Measurements from ENCODE around the gene OSBP.
"Not testable (repeated sequence)": the region's sequence is repeated elsewhere in the genome, so short reads cannot be mapped to it uniquely, and the experiment has no call there.

The OSBP gene

DNA sequence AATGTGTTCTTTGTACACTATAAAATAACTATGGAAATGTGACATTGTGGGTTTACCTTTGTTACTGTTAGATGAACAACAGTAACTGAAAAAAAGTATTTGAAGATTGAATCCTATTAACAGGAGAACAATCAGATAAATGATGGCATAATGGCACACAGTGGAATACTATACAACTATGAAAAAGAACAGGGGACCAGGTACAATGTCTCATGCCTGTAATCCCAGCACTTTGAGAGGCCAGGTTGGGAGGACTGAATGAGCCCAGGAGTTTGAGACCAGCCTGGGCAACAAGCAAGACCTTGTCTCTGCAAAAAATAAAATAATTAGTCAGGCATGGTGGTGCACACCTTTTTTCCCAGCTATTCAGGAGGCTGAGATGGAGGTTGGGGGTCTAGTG is 14.4 kb upstream of the OSBP start:
- Histone ChIP-seq H3K27me3 (ENCODE audit: insufficient read depth, poor library complexity, severe bottlenecking) (no peaks in the 10 kb centered on the region), H3K4me3 (replicated peaks; ENCODE audit: insufficient read depth, low read length) (no peak overlapping the region), H3K27ac (replicated peaks) (no peak overlapping the region)
- DNase-seq (ENCODE audit: low read depth in 1 of 2, low spot score in 1 of 2): no peak
- TF ChIP-seq, protein P1, sequence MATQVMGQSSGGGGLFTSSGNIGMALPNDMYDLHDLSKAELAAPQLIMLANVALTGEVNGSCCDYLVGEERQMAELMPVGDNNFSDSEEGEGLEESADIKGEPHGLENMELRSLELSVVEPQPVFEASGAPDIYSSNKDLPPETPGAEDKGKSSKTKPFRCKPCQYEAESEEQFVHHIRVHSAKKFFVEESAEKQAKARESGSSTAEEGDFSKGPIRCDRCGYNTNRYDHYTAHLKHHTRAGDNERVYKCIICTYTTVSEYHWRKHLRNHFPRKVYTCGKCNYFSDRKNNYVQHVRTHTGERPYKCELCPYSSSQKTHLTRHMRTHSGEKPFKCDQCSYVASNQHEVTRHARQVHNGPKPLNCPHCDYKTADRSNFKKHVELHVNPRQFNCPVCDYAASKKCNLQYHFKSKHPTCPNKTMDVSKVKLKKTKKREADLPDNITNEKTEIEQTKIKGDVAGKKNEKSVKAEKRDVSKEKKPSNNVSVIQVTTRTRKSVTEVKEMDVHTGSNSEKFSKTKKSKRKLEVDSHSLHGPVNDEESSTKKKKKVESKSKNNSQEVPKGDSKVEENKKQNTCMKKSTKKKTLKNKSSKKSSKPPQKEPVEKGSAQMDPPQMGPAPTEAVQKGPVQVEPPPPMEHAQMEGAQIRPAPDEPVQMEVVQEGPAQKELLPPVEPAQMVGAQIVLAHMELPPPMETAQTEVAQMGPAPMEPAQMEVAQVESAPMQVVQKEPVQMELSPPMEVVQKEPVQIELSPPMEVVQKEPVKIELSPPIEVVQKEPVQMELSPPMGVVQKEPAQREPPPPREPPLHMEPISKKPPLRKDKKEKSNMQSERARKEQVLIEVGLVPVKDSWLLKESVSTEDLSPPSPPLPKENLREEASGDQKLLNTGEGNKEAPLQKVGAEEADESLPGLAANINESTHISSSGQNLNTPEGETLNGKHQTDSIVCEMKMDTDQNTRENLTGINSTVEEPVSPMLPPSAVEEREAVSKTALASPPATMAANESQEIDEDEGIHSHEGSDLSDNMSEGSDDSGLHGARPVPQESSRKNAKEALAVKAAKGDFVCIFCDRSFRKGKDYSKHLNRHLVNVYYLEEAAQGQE (IDR thresholded peaks at IDR 0.05; ENCODE audit: insufficient replicate concordance, low read depth): no peak
- TF ChIP-seq POLR2AphosphoS5 (IDR thresholded peaks at IDR 0.05; ENCODE audit: low read depth) (no peak), SPI1 (IDR thresholded peaks at IDR 0.05; ENCODE audit: borderline replicate concordance, low read depth) (no peak), GABPA (IDR thresholded peaks at IDR 0.05; ENCODE audit: low read depth) (no peak)
- TF ChIP-seq, protein P2, sequence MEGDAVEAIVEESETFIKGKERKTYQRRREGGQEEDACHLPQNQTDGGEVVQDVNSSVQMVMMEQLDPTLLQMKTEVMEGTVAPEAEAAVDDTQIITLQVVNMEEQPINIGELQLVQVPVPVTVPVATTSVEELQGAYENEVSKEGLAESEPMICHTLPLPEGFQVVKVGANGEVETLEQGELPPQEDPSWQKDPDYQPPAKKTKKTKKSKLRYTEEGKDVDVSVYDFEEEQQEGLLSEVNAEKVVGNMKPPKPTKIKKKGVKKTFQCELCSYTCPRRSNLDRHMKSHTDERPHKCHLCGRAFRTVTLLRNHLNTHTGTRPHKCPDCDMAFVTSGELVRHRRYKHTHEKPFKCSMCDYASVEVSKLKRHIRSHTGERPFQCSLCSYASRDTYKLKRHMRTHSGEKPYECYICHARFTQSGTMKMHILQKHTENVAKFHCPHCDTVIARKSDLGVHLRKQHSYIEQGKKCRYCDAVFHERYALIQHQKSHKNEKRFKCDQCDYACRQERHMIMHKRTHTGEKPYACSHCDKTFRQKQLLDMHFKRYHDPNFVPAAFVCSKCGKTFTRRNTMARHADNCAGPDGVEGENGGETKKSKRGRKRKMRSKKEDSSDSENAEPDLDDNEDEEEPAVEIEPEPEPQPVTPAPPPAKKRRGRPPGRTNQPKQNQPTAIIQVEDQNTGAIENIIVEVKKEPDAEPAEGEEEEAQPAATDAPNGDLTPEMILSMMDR (IDR thresholded peaks at IDR 0.05; ENCODE audit: insufficient read depth, low read length): no peak

DNA sequence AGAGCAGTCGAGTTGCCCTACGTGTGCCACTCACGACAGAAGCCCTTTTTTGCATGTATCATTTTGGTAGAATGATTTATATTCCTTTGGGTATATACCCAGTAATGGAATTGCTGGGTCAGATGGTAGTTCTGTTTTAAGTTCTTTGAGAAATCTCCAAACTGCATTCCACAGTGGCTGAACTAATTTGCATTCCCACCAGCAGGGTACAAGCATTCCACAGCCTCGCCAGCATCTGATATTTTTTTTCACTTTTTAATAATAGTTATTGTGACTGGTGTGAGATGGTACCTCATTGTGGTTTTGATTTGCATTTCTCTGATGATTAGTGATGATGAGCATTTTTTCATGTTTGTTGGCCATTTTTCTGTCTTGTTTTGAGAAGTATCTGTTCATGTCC is 11.4 kb upstream of the OSBP start:
- not testable (repeated sequence) for H3K27ac ChIP-seq (replicated peaks); DNase-seq (ENCODE audit: low read depth in 1 of 2, low spot score in 1 of 2); H3K27me3 ChIP-seq (ENCODE audit: insufficient read depth, poor library complexity, severe bottlenecking); H3K4me3 ChIP-seq (replicated peaks; ENCODE audit: insufficient read depth, low read length)

DNA sequence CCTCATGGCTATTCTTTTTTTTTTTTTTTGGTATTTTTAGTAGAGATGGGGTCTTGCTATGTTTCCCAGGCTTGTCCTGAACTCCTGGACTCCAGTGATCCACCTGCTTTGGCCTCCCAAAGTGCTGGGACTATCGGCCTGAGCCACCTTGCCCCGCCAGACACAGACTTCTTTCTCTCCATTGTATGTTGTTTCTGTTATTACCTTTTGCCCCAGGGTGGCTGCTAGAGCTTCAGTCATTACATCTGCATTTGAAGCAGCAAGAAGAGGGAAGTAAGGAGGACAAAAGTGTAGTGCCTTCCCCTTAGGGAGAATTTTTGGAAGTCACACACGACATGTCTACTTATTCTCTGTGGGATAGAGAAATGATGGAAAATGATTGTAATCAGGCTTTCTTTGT is 10.1 kb upstream of the OSBP start:
- no peak overlapping the region for H3K4me3 ChIP-seq (replicated peaks; ENCODE audit: insufficient read depth, low read length)
- TF ChIP-seq GABPA (IDR thresholded peaks at IDR 0.05; ENCODE audit: low read depth) (no peak), POLR2AphosphoS5 (IDR thresholded peaks at IDR 0.05; ENCODE audit: low read depth) (no peak), SPI1 (IDR thresholded peaks at IDR 0.05; ENCODE audit: borderline replicate concordance, low read depth) (no peak)
- TF ChIP-seq, protein P2 (IDR thresholded peaks at IDR 0.05; ENCODE audit: insufficient read depth, low read length): no peak
- TF ChIP-seq, protein P1 (IDR thresholded peaks at IDR 0.05; ENCODE audit: insufficient replicate concordance, low read depth): no peak
- no peak overlapping the region for H3K27ac ChIP-seq (replicated peaks)
- no peaks in the 10 kb centered on the region for H3K27me3 ChIP-seq (ENCODE audit: insufficient read depth, poor library complexity, severe bottlenecking)
- DNase-seq (ENCODE audit: low read depth in 1 of 2, low spot score in 1 of 2): no peak

DNA sequence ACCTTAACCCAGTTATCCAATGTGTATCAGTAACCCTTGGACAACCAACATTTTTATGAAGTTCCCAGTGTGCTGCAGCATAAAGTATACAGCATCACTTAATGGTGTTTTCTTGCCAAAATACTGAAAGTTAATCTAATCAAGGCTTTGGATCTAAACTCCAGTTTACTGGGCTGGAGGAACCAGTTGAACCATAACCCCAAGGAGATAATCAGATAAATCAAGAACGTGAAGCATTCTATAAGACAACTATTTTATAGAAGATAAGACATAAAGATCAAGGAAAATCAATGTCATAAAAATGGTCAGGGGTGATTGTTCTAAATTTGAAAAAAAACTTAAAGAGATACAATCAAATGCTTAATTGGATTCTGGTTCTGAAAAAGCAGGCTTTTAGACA is 2.3 kb upstream of the OSBP start:
- no peak for DNase-seq (ENCODE audit: low read depth in 1 of 2, low spot score in 1 of 2)
- H3K27me3 ChIP-seq (ENCODE audit: insufficient read depth, poor library complexity, severe bottlenecking): no peaks in the 10 kb centered on the region
- no peak overlapping the region for H3K4me3 ChIP-seq (replicated peaks; ENCODE audit: insufficient read depth, low read length)
- TF ChIP-seq, protein P2 (IDR thresholded peaks at IDR 0.05; ENCODE audit: insufficient read depth, low read length): no peak
- TF ChIP-seq GABPA (IDR thresholded peaks at IDR 0.05; ENCODE audit: low read depth) (no peak), SPI1 (IDR thresholded peaks at IDR 0.05; ENCODE audit: borderline replicate concordance, low read depth) (no peak), POLR2AphosphoS5 (IDR thresholded peaks at IDR 0.05; ENCODE audit: low read depth) (no peak)
- TF ChIP-seq, protein P1 (IDR thresholded peaks at IDR 0.05; ENCODE audit: insufficient replicate concordance, low read depth): no peak
- no peak overlapping the region for H3K27ac ChIP-seq (replicated peaks)
